T-cell (primary cell): ENCODE results near the gene C10orf53. TPM values are rescaled to one million over a fixed set of nuclear protein-coding genes. Genes with fewer than 3 reads are reported as not detected.

Experiments
- ATAC-seq, 4 experiments: fragments of 200-7000 bp in 3 of 4; fragments of 150-1000 bp in 1 of 4; cut with Tn5 transposase; replicated peaks in 1 of 4; 1 replicate in 3 of 4; 2 replicates in 1 of 4; pipeline ENCODE4 v1.10.0; 2021; ENCODE audit warnings: moderate library complexity in 3 of 4, mild to moderate bottlenecking in 2 of 4, moderate number of reproducible peaks in 1 of 4
- CTCF ChIA-PET, 2 donors: fragments of 300-600 bp; sonication (Branson Sonifier 250); formaldehyde crosslinking; loops; one replicate each; lab custom pipeline; 2022; ENCODE audit warnings: antibody characterized with exemption in 2 of 2; lab: Charles Lee
- POLR2A ChIA-PET, 2 donors: fragments of 300-600 bp; sonication (Branson Sonifier 250); formaldehyde crosslinking; loops; one replicate each; lab custom pipeline; 2022; ENCODE audit warnings: antibody characterized with exemption in 2 of 2; lab: Charles Lee
- DNase-seq, 35 experiments: peaks; one replicate each; pipeline versions ENCODE4 v3.0.0 to v3.0.0-alpha.2; 2013 to 2023
- H3K27ac ChIP-seq: one replicate; pipeline ENCODE4 v1.5.1; 2013; ENCODE audit warnings: low read length
- H3K27me3 ChIP-seq, 2 experiments: replicated peaks in 1 of 2; 1 replicate in 1 of 2; 2 replicates in 1 of 2; pipeline versions ENCODE4 v1.6.1 to v1.7.0; 2013; ENCODE audit warnings: low read length in 1 of 2, mixed read lengths in 1 of 2; ENCODE audit not compliant: control insufficient read depth in 2 of 2, insufficient read depth in 2 of 2; ENCODE audit errors: extremely low read depth in 1 of 2
- H3K36me3 ChIP-seq, 2 donors: 1 replicate in 1 of 2; 2 replicates in 1 of 2; pipeline versions ENCODE4 v1.6.1 to v1.7.0; 2013; ENCODE audit warnings: low read length in 1 of 2; ENCODE audit not compliant: control insufficient read depth in 2 of 2, insufficient read depth in 1 of 2; ENCODE audit errors: extremely low read depth in 1 of 2
- H3K4me1 ChIP-seq, 2 experiments: 1 replicate in 1 of 2; 2 replicates in 1 of 2; pipeline versions ENCODE4 v1.6.1 to v1.7.0; 2013; ENCODE audit warnings: low read length in 2 of 2, mixed read lengths in 1 of 2; ENCODE audit not compliant: insufficient read depth in 2 of 2, control insufficient read depth in 1 of 2; ENCODE audit errors: extremely low read depth in 1 of 2
- H3K4me3 ChIP-seq, 2 donors: 1 replicate in 1 of 2; 2 replicates in 1 of 2; pipeline versions ENCODE4 v1.5.1 to v1.7.0; 2013; ENCODE audit warnings: mild to moderate bottlenecking in 2 of 2, low read length in 1 of 2, moderate library complexity in 1 of 2; ENCODE audit not compliant: control insufficient read depth in 1 of 2; ENCODE audit errors: extremely low read depth in 1 of 2
- H3K9me3 ChIP-seq: 2 replicates; pipeline ENCODE4 v1.7.0; 2013
- H3K27ac Mint-ChIP-seq, 2 donors: one replicate each; pipeline ENCODE4 v1.8.0; 2020 to 2021; ENCODE audit warnings: mild to moderate bottlenecking in 2 of 2, mixed read lengths in 2 of 2
- H3K27me3 Mint-ChIP-seq, 2 donors: one replicate each; pipeline ENCODE4 v1.8.0; 2021 to 2022; ENCODE audit warnings: mixed read lengths in 2 of 2
- H3K36me3 Mint-ChIP-seq: one replicate; pipeline ENCODE4 v1.8.0; 2021; ENCODE audit warnings: mixed read lengths
- H3K4me1 Mint-ChIP-seq, 3 donors: one replicate each; pipeline ENCODE4 v1.8.0; 2020 to 2022; ENCODE audit warnings: mixed read lengths in 3 of 3, mild to moderate bottlenecking in 1 of 3
- H3K4me3 Mint-ChIP-seq, 3 donors: one replicate each; pipeline ENCODE4 v1.8.0; 2020 to 2022; ENCODE audit warnings: mild to moderate bottlenecking in 3 of 3, mixed read lengths in 3 of 3, moderate library complexity in 3 of 3
- H3K9me3 Mint-ChIP-seq, 3 donors: one replicate each; pipeline ENCODE4 v1.8.0; 2020 to 2022; ENCODE audit warnings: mixed read lengths in 3 of 3
- WGBS: methylation state at CpG from one replicate; pipeline ENCODE4 v1.1.5; 2013; ENCODE audit warnings: missing lambda C conversion rate; ENCODE audit not compliant: insufficient coverage; 5-methylcytosine and 5-hydroxymethylcytosine counted together
- total RNA-seq, 35 experiments: library from RNA in 6 of 35; stranded (reverse) in 6 of 35; fragments of 120-200 nt in 1 of 35; gene quantifications; one replicate each; pipeline versions ENCODE4 v1.2.1 to v1.2.4 and lab custom pipeline; 2013 to 2026

The C10orf53 gene
- total RNA-seq (not detected), total RNA-seq (lab: John Stamatoyannopoulos, UW) (0 to 0.05 (median 0) reads per million in 29 experiments)
- total RNA-seq (2013) = not detected

GRCh38 chr10:49679480-49679893, at the start of gene C10orf53:
Gene C10orf53, plus strand, starts transcription at chr10:49679651. Its CDS starts 47 bp downstream, at chr10:49679698.
- 17% methylated on average over 35 of the region's 36 CpGs for WGBS
- Histone ChIP-seq H3K4me3 (no peak within 1 kb of the TSS), H3K9me3 (no peaks in the 10 kb centered on the region), H3K27me3 (peaks cover 5 to 12% of the 10 kb centered on the region in 2 experiments), H3K4me1 (no peaks in the 10 kb centered on the region), H3K27ac (no peak within 1 kb of the TSS), H3K36me3 (no peaks in the 10 kb centered on the region)
- peaks cover 36 to 57% of the 10 kb centered on the region in 2 donors for H3K27me3 Mint-ChIP-seq
- CTCF ChIA-PET = no interaction called here
- H3K36me3 Mint-ChIP-seq = no peaks in the 10 kb centered on the region
- H3K4me3 Mint-ChIP-seq = peak within 1 kb of the TSS in 1 of 3 donors; percentile 1
- H3K27ac Mint-ChIP-seq = no peak within 1 kb of the TSS
- H3K9me3 Mint-ChIP-seq = peaks cover 18 to 27% (median 26%) of the 10 kb centered on the region in 3 donors
- POLR2A ChIA-PET = no interaction called here
- H3K4me1 Mint-ChIP-seq = peaks cover 0 to 7% (median 0%) of the 10 kb centered on the region in 3 donors
- ATAC-seq = no peak
- DNase-seq = no peak

DNA sequence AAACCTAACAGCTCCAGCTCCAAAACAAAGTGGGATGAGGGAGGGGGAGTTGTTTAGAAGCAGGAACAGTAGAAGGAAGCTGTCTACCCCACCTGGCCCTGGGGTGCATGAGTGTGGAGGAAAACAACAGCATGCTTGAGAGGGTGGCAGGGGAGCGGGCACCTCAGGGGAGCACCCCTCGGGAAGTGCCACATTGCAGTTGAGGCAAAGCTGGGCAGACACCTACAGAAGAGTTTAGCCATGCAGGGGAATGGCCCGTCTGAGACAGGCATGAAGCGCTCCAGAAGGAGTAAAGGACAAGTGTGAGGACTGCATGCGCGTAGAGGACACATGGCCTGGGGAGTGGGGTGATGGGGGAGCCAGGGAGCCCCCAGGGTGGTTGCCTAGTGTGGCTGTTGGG, 47.5 kb upstream of the C10orf53 start:
- Histone ChIP-seq H3K9me3 (no peaks in the 10 kb centered on the region), H3K4me1 (no peaks in the 10 kb centered on the region), H3K36me3 (no peaks in the 10 kb centered on the region), H3K27me3 (peaks cover 2 to 11% of the 10 kb centered on the region in 2 experiments), H3K4me3 (no peak overlapping the region), H3K27ac (no peak overlapping the region)
- Mint-ChIP-seq H3K9me3 (no peaks in the 10 kb centered on the region), H3K27me3 (peaks cover 0 to 5% of the 10 kb centered on the region in 2 donors), H3K4me3 (no peak overlapping the region), H3K4me1 (no peaks in the 10 kb centered on the region), H3K36me3 (no peaks in the 10 kb centered on the region), H3K27ac (no peak overlapping the region)
- DNase-seq (no peak), ATAC-seq (no peak)
- 94% methylated on average over 4 of the region's 6 CpGs for WGBS
- ChIA-PET CTCF (no interaction called here), POLR2A (no interaction called here)

DNA sequence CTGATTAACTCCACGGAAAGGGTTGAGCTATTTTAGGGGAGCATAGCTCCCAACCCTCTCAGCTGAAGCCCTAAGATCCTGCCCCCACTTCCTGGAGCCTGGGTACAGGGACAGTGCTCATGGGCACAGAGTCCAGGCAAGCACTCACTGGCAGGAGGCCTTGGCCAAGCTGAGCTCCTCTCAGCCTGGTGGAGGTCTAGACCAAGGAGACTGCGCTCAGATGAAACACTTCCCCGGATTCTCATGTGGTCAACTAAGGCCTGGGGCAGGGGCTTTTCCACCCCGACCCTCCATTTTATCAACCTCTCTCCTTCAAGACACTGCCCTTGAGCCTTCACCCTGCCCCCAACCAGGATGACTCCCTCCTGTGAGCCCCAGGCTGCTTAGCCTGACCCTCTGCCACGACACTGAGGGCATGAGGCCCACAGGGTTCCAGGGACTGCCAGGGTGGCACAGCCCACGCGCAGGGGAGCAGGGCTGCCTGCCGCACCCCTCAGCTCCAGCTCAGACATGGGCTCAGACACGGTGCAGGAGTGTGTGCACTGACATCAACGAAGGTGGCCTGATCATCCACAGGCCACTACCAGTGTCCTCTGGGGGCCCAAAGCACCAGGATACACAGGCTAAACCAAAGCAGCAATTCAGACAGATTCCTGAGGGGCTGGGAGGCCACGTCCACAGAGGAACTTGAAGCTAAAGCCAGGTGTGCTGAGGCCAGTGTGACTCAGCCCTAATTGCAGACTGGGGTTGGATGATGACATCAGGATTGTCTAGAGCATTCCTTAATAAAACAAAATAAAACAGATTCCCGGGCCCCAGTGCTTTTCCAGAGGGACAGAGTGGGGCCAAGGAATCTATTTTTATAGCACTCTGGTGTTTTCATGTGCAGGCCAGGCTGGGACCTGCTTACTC, 46.8 kb upstream of the C10orf53 start:
- H3K27me3 ChIP-seq = peaks cover 2 to 8% of the 10 kb centered on the region in 2 experiments
- POLR2A ChIA-PET = no interaction called here
- no peaks in the 10 kb centered on the region for H3K36me3 ChIP-seq
- ATAC-seq (no peak), DNase-seq (no peak)
- H3K36me3 Mint-ChIP-seq = no peaks in the 10 kb centered on the region
- H3K4me3 Mint-ChIP-seq = no peak overlapping the region
- H3K27ac ChIP-seq = no peak overlapping the region
- H3K9me3 ChIP-seq = no peaks in the 10 kb centered on the region
- H3K27me3 Mint-ChIP-seq = peaks cover 0 to 5% of the 10 kb centered on the region in 2 donors
- WGBS = 48% methylated on average over 10 of the region's 12 CpGs
- no peaks in the 10 kb centered on the region for H3K4me1 ChIP-seq
- CTCF ChIA-PET = no interaction called here
- H3K9me3 Mint-ChIP-seq = no peaks in the 10 kb centered on the region
- no peaks in the 10 kb centered on the region for H3K4me1 Mint-ChIP-seq
- H3K4me3 ChIP-seq = no peak overlapping the region
- no peak overlapping the region for H3K27ac Mint-ChIP-seq

- 65% methylated on average over 8 of the region's 13 CpGs for WGBS
- H3K36me3 ChIP-seq = no peaks in the 10 kb centered on the region
- H3K4me1 ChIP-seq = no peaks in the 10 kb centered on the region
- peaks cover 2 to 8% of the 10 kb centered on the region in 2 experiments for H3K27me3 ChIP-seq
- H3K9me3 ChIP-seq = no peaks in the 10 kb centered on the region
- H3K4me1 Mint-ChIP-seq = no peaks in the 10 kb centered on the region
- peaks cover 0 to 3% of the 10 kb centered on the region in 2 donors for H3K27me3 Mint-ChIP-seq
- ATAC-seq (no peak), DNase-seq (no peak)
- POLR2A ChIA-PET = no interaction called here
- no peaks in the 10 kb centered on the region for H3K9me3 Mint-ChIP-seq
- CTCF ChIA-PET = no interaction called here
- no peaks in the 10 kb centered on the region for H3K36me3 Mint-ChIP-seq
- H3K27ac ChIP-seq = no peak overlapping the region
- H3K4me3 ChIP-seq = no peak overlapping the region
- H3K4me3 Mint-ChIP-seq = no peak overlapping the region
- no peak overlapping the region for H3K27ac Mint-ChIP-seq
Measured at GRCh38 chr10:49633327-49634068, 46.0 kb upstream of the C10orf53 start.

DNA sequence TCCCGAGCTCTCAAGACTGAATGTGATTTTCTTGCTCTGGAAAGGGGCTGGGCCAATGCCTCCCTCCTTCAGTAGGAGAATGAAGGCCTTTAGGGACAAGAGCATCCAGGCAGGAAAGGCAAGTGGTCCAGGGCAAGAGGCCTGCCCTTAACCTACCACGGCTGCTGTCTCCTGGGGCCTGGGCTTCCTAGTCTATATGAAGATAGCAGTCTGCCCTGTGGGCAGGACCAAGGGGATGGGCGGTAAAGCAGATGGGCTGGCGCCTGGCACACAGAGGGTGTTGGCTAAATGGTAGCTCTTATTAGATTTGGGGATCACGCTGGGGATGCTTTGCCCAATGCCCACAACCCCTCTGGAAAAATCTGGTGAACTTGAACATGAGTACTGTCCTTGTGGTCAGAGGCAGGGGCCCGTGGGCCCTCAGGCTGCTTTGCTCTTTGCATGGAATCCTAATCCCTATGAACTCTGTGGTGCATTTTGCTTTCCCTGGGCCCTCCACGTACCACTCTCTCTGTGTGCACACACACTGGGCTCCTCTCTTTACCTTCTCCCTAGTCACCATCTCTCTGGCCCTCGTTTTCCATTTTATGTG, 45.3 kb upstream of the C10orf53 start:
- Mint-ChIP-seq H3K36me3 (no peaks in the 10 kb centered on the region), H3K9me3 (no peaks in the 10 kb centered on the region), H3K4me3 (no peak overlapping the region), H3K27ac (no peak overlapping the region), H3K27me3 (peaks cover 0 to 3% of the 10 kb centered on the region in 2 donors), H3K4me1 (no peaks in the 10 kb centered on the region)
- 79% methylated on average over 5 of the region's 8 CpGs for WGBS
- no peaks in the 10 kb centered on the region for H3K4me1 ChIP-seq
- H3K36me3 ChIP-seq = no peaks in the 10 kb centered on the region
- ATAC-seq (no peak), DNase-seq (peak in 1 of 35 experiments; percentile 11)
- ChIA-PET CTCF (no interaction called here), POLR2A (no interaction called here)
- H3K4me3 ChIP-seq = no peak overlapping the region
- H3K27me3 ChIP-seq = peaks cover 2 to 11% of the 10 kb centered on the region in 2 experiments
- H3K9me3 ChIP-seq = no peaks in the 10 kb centered on the region
- no peak overlapping the region for H3K27ac ChIP-seq

DNA sequence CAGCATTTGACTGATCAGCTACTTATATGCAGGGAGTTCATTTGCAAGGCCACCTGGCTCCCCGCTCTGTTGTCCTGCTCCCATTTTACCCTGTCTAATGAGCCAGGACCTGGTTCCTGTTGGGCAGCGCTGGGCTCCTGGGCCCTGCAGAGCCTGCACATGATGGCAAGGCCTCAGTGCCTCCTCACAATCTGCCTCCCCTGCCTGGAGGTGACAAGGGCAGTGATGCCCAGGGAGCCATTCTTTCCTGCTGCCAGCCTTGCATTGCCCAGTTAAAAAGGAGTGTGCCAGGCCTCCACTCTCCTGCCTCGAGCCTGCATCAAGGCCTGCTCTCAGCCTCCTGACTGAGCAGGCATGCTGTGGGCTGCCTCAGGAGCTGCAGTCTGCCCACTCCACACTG, 37.1 kb upstream of the C10orf53 start:
- no peak for ATAC-seq
- H3K9me3 ChIP-seq = no peaks in the 10 kb centered on the region
- Mint-ChIP-seq H3K27ac (no peak overlapping the region), H3K9me3 (no peaks in the 10 kb centered on the region), H3K4me1 (no peaks in the 10 kb centered on the region), H3K4me3 (no peak overlapping the region), H3K36me3 (no peaks in the 10 kb centered on the region), H3K27me3 (peaks cover 27 to 48% of the 10 kb centered on the region in 2 donors)
- H3K27ac ChIP-seq = no peak overlapping the region
- H3K4me1 ChIP-seq = no peaks in the 10 kb centered on the region
- no peaks in the 10 kb centered on the region for H3K36me3 ChIP-seq
- no peak overlapping the region for H3K4me3 ChIP-seq
- ChIA-PET CTCF (no interaction called here), POLR2A (no interaction called here)
- no peak for DNase-seq
- peaks cover 2 to 53% of the 10 kb centered on the region in 2 experiments for H3K27me3 ChIP-seq
- WGBS = 72% methylated on average over 3 of the region's 3 CpGs
